Femur (tissue), 1 donor: Measurements from ENCODE around the gene SRBD1.

Source experiments
- DNase-seq: peaks from one replicate; pipeline ENCODE4 v3.0.0-alpha.2; 2017

Gene SRBD1

DNA sequence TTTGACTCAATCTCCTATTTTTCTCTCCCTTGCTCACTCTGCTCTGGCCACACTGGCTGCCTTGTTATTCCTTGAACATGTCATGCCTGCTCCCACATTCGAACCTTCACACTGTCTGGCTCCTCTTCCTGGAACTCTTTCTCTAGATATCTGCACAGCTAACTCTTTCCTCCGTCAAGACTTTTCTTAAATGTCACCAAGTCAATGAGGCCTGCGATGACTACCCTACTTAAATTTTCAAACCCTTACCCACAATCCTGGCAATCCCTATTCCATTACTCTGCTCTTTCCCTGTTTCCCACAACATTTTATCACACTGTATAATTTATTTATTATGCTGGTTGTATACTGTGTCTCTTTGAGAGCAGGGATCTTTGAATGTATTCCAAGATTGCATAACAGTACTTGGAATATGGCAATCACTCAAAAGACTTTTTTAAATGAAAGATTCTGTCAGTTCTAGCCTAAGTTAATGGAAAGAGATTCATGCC is 206.2 kb downstream of the SRBD1 start:
- DNase-seq, result no peak

DNA sequence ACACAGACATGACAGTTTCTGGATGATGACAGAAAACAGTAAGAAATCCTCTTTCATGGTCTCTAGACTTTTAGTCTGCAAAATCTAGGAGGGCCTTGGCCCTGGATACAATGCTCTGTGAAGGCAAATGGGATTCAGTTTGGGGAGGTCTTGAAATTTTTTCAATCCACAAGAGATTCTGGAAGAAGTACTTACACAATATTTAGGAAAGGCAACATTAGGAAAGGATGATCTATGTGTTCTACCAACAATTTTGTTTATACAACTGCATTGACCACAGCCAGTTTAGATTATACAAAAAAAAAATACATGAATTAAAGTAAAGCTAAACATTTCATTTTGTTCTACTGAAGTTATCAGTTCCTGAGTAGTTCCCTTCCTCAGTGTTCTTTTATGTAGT is 208.0 kb downstream of the SRBD1 start:
- no peak for DNase-seq

DNA sequence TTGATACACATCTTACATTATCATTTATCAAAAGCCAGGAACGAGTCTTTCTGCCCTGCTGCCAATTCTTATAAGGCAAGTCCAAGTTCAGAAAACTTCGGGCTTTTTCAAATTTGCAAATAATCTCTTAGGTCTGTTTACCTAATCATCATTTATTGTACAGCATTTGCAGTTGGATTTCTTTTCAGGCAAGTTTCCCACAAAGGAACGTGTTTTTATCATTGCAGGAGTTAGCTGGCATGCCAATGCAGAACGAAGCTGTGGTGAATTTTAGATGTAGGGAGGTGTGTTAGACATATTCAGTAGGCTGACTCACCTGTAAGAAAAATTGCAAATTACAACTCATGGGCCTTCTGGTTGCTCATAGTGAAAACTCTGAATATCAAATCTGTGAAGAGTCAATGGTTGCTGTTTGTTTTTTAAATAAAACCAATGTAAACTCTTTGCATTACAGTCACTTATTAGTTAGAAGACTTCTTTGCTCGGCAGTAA is 209.6 kb downstream of the SRBD1 start:
- DNase-seq, result no peak

DNA sequence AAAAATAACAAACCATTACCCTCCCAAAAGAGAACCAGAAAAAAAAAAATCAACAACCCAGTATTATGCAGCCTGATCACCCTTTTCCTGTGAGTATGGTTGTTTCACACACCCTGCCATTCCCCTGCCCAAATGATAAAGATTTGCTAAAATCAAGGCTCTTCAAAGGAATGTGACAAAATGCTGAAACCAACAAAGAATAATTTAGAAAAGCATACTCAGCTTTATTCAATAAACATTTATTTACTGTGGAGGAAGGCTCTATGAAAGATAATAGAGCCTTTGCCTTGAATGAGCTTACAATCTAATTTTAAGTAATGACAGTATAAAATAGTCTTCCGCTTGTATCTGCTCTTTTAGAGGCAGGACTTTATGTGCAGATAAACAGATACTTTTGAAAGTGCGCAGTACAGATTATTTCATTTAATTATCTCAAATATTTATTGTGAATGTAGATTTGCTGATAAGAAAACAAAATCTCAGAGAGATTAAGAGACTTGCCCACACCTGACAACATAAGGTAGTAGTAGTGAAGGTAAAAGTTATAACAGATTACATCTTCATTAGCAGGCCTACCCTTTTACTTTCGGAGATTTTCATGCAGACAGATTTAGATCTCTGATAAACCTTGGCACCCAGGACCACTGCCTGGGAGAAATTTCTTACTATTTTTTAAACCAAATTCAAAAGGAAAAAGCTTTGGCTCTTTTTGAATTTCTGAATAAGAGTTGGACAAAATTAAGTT is 211.9 kb downstream of the SRBD1 start:
- no peak for DNase-seq

DNA sequence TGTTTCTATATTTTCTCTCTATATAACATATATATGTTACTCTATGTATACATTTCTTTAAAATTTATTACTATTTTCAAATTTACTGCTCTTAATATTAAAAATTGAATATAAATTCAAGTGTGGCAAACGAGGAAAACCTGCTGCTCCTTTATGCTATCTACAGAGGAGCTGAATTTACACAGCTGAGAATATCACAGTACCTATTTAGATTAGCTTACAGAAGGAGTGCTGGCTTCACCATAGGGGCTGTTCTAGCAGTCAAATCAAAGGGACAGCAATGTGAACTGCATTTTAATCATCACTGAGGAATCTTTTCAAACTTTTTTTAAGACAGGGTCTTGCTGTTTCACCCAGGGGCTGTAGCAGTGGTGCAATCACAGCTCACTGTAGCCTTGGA is 213.8 kb downstream of the SRBD1 start:
- DNase-seq, result no peak

DNA sequence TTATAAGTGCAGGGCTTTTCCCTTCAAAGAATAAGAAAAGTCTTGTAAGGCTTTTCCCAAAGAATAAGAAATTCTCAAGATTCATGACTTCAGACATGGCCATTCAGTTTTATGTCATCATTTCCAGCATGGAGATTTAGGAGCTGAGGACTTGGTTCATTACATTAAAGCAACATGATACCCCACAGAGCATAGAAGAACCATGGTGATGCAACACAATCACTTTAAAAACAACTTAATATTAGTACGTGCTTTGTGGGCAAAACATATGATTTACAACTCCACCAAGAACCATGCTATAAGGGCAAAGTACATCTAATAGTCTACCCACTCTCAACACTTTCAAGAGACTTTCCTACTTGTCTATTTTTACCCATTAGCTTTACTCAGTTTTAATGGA is 214.4 kb downstream of the SRBD1 start:
- no peak for DNase-seq

DNA sequence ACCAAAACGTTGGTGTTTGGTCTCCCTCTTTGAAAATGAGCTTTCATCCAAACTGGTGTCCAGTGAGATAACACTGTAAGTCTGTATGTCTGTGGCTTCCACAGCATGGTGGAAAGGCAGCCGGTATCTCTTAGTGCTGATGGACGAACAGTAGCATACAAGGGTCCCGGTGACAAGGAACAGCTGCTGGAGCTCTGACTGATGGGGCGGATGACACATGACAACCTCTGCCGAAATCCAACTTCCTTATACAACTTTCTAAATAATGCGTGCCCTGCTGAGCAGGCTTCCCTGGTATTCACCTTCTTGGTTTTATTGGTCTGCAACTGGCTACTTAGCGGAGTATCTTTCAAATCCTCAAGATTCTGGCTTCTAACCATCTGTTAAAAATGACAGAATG is 216.2 kb downstream of the SRBD1 start:
- DNase-seq, result peak; percentile 21

DNA sequence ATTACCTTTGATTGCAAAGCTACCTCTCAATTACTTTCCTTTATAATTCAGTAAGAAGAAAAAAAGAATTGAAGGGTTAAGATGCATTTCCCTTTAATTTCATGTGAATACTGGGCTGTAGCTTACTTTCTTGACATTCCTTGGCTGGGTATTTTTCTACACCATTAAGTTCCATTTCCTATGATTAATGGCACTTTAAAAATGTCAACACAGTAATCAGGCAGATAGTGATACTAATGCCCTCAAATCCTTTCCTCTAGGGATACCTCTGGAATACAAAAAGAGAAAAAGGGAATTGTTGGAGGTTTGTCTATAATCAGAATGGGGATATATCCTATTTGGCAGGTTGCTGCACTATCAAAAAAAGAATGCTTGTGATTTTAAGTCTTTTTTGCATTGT is 216.9 kb downstream of the SRBD1 start:
- DNase-seq, result no peak

DNA sequence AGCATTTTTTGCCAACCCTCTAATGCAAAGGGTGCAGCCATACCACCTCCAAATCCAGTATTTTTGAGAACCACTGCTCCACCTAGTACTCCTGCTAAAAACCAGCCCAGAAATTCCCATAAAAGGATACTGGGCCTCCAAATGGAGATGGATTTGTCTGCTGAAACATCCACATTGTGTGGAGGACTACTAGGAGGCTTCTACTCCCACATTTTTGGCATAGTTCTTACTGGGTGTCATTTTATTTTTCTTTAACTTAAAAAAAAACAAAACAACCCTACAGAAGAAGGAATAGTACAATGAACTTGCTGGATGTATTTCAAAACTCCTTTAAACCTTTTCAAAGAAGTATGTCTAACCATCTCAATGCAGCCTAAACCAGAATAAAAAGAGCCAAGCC is 219.2 kb downstream of the SRBD1 start:
- no peak for DNase-seq

DNA sequence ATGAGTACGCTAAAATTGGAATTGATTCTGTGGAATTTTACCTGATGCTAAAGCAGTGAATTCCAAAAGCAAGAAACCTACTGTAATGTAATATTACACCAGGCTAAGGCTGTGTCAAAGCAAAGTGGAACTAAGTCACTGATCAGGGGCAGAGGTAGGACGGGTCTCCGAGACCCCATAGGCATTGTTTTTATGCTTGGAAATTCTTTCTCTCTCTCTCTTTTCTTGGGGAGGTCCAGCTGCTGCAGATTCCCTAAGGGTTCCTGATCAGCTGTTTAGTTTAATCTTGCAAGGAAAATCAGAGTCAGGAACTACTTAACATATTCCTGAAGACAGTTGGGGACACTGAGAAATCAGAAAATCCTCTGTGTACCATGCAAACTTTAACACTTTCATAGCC is 220.2 kb downstream of the SRBD1 start:
- DNase-seq, result no peak

DNA sequence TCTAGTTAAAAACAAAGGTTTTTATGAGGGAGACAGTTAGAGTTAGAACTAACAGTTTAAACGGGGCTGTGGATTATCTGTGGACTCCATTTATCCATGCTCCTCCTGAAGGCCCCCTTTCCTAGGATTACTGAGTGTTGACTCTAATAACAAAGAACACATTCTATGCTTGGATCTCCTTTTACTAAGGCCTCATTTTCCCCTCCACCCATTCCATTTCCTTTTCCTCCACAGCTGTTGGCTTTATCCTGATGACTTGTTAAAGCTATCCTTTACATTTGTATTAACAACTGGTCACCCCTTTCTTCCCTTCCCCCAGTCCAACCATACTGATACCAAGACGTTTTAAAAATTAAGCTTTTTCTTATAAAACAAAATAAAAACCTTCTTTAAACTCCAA is 220.6 kb downstream of the SRBD1 start:
- no peak for DNase-seq

DNA sequence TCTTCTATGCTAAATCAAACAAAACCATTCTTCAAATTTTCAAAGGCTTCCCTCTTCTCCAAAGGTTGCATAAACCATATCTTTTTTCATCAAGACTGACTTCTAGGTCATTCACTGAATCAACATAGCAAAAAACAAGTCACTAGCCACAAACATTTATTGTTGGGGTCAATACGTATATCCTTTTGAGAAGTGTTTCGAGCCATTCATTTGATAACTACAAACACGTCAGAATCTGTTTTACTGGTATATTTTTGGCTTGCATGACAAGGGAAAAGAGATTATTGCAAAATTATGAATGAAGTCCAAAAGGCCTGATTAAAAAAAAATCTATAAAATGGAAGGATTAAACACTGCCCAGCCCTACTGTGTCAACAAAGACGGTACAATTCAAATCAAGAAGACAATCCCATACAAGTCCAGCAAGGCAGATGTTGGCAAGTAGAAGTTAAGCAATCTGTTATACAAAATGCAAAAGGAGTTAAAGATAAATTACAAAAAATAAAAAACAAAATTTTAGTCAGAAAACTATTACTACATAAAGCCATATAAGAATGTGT is 222.4 kb downstream of the SRBD1 start:
- no peak for DNase-seq

DNA sequence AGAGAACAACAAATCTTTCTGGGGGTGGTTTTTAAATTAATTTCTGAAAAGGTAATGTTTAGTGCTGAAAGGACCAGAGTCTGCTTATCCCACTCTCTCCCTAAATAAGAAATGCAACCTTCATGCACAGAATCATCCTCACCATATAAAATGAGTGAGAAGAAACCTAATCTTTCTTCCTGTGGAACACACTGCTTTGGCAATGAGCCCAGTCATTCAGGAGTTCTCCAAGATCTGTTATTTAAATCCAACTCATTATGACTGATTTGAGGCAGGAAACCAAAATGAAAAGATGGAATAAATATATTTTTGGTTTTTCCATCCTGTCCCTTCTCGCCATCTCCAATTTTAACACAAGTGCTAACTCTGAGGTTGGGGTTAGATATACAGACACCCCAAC is 228.3 kb downstream of the SRBD1 start:
- DNase-seq, result no peak

DNA sequence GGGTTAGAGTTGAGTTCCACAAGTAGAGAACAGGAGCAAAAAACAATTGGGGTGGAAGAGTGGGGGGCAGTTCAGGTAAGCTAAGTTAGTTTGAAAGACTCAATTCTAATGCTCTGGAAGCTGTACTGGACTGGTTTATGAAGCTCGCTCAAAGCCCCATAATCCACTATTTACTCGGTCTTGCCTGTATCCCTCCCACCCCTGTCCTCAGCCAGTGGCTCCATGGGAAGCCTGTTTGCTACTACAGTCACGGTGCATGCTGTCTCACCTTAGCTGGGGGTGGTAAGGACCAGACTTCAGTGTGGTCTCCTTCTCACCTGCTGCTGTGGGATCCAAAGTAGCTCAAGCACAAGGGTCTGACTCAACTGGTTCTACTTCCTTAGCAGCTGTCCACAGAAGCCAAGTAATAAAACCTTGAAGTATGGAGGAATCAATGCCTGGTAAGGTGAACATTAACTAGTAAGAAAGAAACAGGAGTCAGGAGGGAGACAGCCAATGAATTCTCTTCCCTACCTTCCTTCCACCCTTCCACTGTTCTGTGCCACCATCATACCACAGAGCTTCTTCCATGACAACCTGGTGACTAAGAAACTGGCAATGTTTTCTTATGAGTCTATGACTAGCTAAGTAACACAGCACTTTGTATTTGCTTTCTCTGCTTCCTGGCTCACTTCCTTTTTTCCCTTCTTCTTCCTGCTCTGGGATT is 230.8 kb downstream of the SRBD1 start:
- DNase-seq, result no peak

DNA sequence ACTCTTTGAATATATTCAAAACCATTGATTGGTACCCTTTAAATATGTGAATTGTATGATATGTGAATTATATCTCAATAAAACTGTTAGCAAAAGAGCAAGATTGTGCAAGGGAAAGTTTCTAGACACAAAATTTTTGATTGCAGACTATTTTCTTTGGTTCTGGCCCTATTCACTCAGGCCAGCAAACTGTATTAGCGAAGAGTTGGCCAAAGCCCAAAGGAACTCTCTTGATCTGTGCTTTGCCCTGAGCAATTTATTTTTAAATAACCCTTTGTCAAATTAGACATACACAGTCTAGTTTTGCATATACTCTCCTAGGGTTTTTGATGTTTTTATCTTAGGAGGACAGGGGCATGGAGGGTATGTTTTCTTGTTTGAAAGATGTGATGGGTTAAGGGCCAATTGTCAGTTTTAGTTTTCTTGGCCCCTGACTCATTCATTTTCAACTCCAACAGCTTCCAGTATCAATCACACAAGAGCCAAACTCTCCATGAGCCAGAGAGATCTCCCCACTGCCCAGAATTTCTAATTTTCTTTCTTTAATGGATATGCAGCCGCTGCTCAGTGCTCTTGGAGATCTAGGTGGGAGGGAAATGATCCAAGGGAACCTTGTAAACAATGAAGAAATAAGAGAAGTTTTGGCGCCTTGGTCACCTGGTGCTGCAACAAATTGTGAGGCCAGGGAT is 231.5 kb downstream of the SRBD1 start:
- DNase-seq, result no peak

DNA sequence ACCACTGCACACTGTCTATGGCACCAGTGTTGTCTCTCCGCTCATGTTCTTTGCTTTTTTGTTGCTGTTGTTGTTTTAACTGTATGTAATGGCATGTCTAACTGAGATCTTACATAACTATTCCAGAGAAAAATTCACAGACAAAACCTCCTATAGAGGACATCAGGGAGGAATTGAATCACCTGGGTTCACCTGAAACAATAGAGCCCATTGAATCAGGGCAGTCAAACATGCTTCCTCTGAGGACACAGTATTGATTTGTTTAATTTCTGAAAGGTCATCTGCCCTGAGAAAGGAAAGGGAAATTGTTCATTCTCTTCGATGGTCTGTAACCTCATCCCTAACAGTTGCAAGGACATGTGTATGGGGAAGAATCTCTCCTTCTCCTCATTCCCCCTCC is 237.5 kb downstream of the SRBD1 start:
- no peak for DNase-seq

DNA sequence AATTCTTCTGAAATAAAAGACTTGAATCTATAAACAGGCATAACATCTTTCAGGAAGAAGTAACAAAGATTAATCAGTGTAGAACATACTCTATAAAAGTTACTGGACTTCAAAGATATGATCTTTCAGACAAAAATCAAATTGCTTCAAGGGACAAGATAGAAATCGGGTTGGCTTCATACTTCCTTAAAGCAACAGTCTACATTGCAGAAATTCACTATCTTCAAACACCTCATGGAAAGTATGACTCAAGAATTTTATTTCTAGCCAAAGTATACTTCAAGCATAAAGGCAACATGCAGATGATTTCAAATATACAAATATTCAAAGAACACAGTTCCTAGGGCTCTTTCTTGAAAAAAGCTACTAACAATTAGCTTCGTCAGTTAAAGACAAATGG is 240.7 kb downstream of the SRBD1 start:
- no peak for DNase-seq

DNA sequence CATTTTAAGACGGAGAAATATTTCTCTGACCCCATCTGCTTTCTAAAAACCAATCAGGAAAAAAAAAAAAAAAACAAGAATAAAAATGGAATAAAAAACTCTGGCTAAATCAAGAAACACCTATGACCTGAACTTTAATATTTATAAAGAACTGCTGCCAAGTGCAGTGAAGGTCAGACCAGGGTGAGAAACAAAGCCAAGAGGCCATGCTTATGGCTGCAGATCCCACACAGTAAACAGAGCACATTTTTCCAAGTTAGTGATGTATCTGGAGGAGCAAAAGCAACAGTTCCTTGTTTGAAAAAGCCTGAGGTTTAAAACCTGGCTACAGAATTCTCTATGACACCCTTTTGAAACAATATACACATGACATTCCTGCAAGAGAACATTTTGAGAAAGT is 242.3 kb downstream of the SRBD1 start:
- no peak for DNase-seq

DNA sequence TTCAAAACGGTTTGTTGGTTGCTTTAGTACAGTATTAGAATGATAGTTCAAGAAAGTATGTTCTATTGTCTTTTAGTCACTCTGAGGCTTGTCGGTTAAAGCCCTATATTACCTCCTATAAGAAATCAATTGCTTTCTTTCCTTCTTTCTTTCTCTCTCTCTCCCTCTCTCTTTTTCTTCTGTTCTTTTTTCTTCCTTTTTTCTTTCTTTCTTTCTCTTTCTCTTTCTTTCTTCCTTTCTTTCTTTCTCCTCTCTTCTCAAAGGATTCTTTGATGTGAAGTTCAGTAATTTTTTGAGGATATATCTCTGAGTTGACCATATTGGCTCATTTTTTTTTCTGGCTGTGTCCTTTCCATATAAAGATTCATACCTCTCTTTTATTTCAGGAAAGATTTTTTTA is 249.4 kb downstream of the SRBD1 start:
- no peak for DNase-seq

DNA sequence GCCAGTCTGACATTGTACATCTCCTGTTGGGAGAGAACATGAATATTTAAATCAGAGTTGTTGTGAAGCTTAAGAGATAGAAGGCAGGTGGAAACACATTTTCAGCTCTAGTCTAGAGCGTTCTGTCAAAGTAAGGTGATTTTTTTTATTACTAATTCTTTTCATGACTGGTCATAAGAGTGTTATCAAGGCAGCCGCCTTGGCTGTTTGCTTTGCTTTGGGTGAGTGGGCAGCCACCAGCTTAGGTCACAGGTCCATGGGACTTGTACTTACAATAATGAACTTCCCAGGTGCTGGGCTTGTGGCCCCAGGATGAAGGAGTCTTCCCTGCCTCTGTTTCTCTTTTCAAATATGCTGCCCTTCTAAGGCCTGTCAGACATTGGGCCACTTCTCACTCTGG is 256.3 kb downstream of the SRBD1 start:
- DNase-seq, result no peak

DNA sequence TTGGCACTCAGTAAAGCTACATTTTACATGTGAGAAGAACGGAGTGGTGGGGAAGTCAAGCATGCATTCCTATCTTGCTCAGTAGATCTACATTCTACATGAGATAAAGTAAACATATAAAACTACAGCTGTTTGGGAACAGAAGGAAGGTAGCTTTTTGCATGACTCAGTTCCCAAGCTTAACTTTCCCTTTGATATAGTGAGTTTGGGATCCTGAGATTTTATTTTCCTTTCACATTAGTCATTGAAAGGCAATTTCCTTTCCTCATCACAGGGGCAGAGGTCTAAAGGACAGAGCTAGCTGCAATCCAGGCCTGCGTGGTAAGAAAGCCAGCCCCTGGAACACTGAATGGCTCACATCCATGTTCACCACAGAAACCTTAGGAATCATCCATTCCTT is 257.2 kb downstream of the SRBD1 start:
- DNase-seq, result no peak

DNA sequence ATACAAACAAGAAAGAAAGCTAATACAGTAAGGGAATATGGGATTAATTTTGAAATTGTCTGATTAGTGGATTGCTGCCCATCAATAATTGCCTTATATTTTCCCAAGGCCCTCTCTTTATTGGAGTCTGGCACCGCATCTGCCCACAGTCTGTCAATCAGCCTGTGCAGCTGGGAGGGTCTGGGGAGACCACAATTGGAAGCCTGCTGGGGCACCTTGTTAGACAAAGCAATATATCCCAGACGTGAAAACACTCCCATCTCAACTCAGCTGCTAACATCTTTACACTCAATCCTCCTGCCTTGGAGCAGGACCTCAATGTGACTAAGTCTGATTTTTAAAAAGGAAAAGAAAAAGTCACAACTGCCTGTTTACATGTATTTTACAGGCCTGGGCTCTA is 258.6 kb downstream of the SRBD1 start:
- no peak for DNase-seq
